ENCODE measurements around the gene THSD4.
"Not testable (repeated sequence)": the region's sequence is repeated elsewhere in the genome, so short reads cannot be mapped to it uniquely, and the experiment has no call there.

THSD4 gene

GRCh38 chr15:71197620-71198019, 82.3 kb downstream of the THSD4 start:
- DNase-seq = no peak

- no peak for DNase-seq
Observed at GRCh38 chr15:71198846-71199245, 83.6 kb downstream of the THSD4 start.

- DNase-seq = no peak
Observed at GRCh38 chr15:71199384-71200351, 84.4 kb downstream of the THSD4 start.

GRCh38 chr15:71201477-71201876, 86.2 kb downstream of the THSD4 start:
- peak; percentile 71 for DNase-seq

- no peak for DNase-seq
Observed at GRCh38 chr15:71202712-71203111, 87.4 kb downstream of the THSD4 start.

GRCh38 chr15:71203586-71204474, 88.6 kb downstream of the THSD4 start:
- DNase-seq = no peak

GRCh38 chr15:71207141-71207540, 91.9 kb downstream of the THSD4 start:
- no peak for DNase-seq

- DNase-seq = no peak
Observed at GRCh38 chr15:71212146-71212545, 96.9 kb downstream of the THSD4 start.

- DNase-seq = not testable (repeated sequence)
Observed at GRCh38 chr15:71213943-71214342, 98.7 kb downstream of the THSD4 start.

- no peak for DNase-seq
Observed at GRCh38 chr15:71215126-71215894, 100.0 kb downstream of the THSD4 start.

GRCh38 chr15:71218272-71218805, 103.1 kb downstream of the THSD4 start:
- no peak for DNase-seq

- DNase-seq = no peak
Observed at GRCh38 chr15:71219101-71219500, 103.8 kb downstream of the THSD4 start.

- no peak for DNase-seq
Observed at GRCh38 chr15:71219645-71220044, 104.4 kb downstream of the THSD4 start.

- no peak for DNase-seq
Observed at GRCh38 chr15:71220828-71221227, 105.6 kb downstream of the THSD4 start.

- DNase-seq = no peak
Observed at GRCh38 chr15:71221417-71221816, 106.1 kb downstream of the THSD4 start.

GRCh38 chr15:71223516-71223915, 108.2 kb downstream of the THSD4 start:
- DNase-seq = no peak

GRCh38 chr15:71224024-71224423, 108.8 kb downstream of the THSD4 start:
- DNase-seq = no peak

- no peak for DNase-seq
Observed at GRCh38 chr15:71225851-71226250, 110.6 kb downstream of the THSD4 start.

GRCh38 chr15:71226536-71227455, 111.5 kb downstream of the THSD4 start:
- DNase-seq = no peak

GRCh38 chr15:71228403-71228802, 113.1 kb downstream of the THSD4 start:
- no peak for DNase-seq

GRCh38 chr15:71230303-71230702, 115.0 kb downstream of the THSD4 start:
- no peak for DNase-seq

All from left hindlimb (tissue), 1 donor.